Germinal center (tissue), 1 donor: ENCODE data around the gene ZNF438.

Experiments
- DNase-seq: peaks from one replicate; pipeline ENCODE4 v3.0.0; 2012; ENCODE audit warnings: mixed read lengths, low spot score

Gene ZNF438

DNA sequence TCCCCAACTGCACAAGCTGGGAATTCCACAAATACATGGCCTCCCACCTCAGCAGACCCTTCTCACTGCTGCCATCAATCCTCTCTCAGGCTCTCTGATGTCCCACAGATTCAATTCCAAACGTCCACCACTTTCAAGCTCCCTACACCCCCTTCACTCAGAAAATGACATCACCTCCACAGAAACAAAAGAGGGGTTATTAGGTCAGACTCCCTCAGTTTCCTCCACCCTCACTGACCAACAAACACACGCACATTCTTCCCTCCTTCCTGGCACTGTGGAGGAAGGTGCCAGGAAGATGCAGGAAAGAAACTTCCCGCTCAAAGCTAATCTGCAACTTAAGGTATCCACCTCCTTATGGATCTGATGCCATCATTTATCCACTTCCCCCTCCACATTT lies 18.3 kb downstream of the ZNF438 start:
- no peak for DNase-seq

DNA sequence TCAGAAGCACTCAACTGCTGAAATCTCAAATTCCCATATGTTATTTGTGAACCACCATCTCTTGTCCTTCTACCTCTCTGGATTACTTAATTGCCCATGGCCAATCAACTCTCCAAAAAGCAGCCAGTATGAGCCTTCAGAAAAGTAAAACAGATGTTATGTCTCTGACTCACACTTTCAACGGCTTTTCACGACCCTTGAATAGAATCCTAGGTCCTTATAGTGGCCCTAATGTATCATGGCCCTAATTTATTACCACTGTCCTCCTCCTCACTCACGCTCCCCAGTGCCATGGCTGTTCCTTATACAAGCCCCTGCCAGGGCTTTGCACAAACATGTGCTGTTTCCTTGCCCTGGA lies 20.0 kb downstream of the ZNF438 start:
- no peak for DNase-seq

DNA sequence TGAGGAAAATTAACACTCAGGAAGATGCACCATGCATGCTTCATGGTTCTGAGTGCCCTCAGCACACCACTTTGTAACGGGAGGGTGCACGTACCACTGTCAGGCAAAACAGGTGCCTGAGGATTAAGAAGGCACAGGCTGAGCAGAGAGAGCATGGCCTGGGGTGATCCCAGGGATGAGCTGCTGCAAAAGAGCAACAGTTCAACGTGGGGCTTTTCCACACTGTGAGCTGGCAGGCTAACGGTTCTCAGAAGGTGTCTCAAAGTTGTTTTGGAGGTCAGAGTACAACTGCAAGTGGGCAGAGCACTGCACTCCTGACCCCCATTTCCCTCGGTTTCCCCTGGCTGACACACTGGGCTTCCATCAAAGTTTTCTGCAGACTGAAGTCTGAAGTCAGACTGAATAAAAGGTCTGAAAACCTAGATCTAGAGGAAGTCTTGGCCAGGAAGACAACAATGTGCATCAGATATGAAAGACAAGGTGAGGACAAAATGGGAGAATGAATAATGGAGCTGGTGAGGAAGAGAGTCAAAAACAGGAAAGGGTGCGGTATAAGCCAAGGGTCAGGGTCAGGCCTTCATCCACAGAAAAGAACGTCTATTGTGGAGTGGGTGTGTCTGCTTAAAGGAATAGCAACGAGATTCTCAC lies 20.5 kb downstream of the ZNF438 start:
- no peak for DNase-seq

DNA sequence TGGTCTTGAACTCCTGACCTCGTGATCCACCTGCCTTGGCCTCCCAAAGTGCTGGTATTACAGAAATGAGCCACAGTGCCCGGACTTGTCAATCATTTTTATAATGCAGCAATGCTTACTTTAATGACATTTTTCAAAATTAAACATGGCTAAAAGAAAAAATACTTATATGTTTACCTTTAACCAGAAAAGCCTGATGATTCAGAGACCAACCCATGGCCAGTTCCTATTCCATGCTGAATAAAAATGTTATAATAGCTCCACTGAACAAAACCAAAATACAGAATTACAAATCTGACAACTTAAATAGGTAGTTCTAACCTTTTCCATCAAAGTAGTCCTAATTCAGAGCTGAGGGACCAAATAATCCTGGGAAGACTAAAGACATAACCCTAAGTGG lies 21.6 kb downstream of the ZNF438 start:
- DNase-seq = no peak

DNA sequence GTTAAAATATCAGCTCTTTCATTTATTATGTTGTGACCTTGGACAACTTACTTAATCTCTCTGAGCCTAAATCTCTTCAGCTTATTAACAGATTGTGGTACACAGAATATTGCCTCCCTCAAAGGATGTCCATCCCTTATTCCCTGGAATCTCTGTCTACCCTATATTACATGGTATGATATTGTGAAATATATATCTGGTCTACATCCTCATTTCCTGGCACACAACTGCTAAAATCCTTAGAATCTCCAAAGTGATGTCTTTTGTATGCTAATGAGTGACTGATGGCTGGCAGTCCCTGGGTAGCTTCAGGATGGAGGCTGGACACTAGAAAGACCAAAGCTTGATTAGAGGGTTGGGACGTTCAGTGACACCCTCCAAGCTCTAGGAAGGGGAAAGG lies 25.8 kb downstream of the ZNF438 start:
- no peak for DNase-seq

DNA sequence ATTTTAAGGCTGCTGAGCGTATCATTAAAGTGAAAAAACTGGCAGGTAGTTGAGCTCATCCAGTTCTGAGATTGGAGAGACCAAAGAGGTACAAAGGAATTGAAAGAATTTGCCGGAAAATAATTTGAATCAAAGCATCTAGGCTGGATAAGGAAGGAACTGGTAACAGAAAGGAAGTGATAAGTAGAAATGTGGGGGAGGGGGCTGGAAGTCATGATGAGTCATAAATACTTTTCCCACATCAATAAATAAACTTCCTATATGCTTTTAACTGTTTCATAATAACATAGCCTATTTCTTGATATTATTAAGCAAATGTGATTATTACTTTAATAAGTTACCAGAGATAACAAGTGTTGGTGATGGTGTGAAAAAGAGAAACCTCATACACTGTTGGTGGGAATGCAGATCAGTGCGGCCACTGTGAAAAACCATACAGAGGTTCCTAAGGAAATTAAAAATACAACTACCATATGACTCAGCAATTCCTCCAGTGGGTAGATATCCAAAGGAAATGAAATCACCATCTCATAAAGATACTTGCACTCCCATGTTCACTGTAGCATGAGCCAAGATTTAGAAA lies 27.0 kb downstream of the ZNF438 start:
- no peak for DNase-seq

DNA sequence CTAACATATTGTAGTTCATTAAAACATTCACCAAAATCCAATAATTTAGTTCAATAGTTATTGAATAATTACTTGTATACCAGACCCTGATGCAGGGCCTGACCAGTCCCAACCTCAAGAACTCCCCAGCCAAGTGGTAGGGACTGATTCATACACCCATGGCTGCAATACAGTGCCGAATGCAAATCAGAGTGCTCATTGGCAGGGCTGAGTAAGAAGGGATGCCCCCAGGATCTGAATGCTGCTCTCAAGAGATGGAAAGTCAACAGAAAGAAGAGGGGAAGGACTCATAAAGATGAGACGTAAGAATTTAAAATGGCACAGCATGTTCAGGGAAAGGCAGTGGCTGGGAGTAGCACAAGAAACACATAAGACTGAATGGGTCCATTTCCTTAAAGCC lies 29.9 kb downstream of the ZNF438 start:
- DNase-seq = no peak

DNA sequence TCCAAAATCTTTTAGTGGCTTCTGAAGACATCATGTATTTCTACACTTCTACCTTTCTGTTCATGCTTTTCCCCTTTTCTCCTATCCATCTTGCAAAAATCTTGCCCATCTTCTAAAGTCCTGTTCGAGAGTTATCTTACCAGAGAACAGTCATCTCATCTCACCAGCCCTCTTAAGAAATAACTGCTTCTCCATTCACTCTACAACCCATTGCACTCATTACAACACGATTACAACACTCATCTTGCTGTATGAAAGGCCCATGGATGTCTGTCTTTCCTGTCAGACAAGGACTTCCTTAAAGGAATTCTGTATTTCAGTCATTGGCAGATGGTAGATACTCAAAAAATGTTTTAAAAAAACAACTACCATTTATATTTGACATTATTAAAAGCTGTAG lies 30.8 kb downstream of the ZNF438 start:
- DNase-seq = no peak

DNA sequence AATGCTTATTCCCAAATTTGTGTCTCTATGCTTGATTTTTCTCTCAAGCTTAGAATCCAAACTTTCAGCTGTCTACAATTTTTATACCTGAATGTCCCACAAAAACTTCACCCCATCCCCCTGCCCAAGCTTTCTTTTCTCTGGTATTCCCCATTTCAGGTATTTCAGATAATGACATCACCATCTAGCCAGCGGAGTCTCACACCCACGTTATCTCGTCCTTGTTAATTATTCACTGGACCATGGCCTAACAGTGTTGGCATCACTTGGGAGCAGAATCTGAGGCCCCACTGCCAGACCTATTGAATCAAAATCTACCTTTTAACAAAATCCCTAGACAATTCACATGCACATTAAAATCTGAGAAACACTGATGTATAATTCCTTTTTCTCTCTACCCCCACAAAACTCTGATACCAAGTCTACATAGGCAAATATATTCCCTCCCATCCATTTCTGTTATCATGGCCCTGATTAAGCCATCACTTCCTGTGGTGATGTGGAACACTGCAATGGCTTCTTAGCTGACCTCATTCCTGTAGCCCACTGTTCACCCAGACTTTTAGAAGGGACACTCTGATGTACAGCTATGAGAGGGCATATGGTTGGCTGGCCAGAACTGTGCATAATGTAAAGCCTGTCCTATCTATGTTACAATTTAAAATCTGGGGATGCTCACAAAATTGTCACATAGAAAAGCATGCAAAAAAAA lies 31.4 kb downstream of the ZNF438 start:
- DNase-seq = no peak

DNA sequence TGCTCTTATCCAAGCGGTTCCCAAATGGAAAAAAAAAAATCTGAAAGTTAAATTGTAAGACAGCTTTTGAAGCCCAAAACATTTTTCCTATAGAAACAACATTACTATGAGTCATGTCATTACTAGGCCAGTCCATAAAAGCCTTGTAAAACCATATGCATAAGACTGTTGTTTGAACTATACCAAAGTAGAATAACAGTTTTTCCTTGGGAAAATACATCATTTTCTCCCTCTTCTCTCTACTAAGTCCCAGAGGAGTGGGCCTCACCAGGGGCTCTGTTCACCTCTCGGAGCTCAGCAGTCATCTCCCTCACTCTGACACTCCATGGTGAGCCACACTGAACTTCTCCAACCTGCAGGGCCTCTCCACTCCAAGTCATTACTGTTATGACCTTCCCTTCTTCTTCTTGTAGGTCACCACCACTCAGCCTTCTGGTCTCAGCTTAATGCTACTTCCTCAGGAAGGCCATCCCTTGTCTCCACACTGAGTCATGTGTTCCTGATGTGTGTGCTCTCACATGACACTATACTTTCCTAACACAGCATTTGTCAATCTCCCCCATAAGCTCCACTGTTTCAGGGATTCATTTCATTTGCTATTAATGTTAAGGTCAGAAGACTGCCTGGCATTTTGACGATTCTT lies 32.5 kb downstream of the ZNF438 start:
- no peak for DNase-seq

DNA sequence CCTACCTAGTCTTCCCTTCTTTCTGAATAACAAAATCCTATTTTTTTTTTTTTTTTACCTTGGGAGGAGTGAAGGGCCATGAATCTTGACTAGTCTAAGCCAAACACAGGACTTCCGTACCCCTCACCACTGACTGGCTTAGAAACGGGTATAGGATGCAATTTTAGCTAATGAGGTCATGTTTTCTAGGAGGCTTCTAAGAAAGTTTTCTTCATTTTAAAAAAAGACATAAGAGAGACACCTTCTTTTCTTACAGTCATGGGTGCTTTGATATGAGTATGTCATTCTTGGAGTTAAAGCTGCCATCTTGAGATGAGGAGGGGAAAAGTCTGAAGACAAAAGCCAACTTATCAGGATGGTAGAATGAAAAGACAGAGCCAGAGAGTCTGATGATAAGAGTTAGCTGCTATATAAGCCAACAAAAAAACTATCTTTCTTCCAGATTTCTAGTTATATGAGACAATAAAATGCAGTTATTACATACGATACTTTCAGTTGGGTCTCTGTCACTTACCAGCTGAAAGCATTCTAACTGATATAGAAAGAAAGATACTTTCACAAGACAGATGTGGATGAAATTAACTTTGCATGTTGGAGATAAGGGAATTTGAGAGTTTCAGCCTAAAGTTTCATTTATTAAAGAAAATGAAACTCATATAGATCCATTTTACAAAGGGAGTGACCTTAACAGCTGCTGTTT lies 34.0 kb downstream of the ZNF438 start:
- no peak for DNase-seq

DNA sequence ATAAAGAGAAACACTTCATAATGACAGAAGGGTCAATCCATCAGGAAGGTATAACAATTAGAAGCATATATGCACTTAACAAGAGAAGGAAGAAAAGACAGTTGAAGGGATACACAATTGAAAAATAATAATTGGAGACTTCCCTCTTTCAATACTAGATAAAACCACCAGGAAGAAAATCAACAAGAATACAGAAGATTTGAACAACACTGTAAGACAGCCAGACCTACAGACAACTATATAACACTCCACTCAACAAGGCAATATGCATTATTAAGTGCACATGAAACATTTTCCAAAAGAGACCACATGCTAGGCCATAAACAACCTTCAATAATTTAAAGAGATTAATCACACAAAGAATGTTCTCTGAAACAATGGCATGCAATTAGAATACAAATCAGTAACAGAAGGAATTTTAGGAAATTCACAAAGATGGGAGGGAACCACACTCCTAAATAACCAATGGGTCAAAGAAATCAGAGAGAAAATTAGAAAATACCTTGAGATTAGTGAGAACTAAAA lies 35.1 kb downstream of the ZNF438 start:
- no peak for DNase-seq

DNA sequence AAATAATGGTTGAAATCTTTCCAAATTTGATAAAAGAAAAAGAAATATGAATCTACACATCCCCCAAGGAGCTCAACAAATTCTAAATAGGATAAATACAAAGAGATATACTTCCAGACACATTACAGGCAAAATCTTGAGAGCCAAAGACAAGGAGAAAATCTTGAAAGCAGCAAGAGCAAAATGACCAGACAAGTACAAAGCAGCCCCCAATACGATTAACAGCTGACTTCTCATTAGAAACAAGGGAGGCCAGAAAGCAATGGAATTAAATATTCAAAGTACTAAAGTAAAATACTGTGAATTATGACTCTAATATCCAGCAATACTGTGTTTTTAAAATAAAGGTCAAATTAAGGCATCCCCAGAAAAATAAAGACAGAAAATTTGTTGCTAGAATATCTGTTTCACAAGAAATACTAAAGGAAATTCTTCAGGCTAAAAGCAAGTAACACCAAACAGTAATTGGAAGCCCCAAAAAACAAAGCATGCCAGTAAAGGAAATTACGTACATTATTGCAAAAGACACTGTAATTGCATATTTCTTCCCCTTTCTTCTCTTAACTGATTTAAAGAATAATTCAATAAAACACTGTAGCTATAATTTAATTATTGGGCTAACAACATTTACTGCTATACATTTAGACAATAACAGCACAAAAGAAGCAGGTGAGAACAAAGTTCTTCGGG lies 36.4 kb downstream of the ZNF438 start:
- DNase-seq = no peak

DNA sequence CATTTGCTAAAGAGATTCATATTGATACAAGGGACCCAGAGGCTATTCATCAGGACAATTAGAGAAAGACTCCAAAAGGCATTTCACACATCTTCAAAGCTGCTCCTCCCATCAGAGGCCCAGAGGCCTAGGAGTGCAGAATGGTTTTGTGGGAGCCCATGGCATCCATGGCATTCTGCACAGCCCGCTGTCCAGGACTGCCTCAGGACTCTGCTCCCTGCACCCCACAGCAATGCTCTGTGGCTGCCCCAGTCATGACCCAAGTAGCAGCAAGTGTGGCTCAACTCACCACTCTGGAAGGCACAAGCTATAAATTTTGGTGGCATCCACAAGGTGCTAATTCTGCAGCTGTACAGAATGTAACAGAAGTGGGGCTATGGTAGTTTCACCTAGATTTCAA lies 38.5 kb downstream of the ZNF438 start:
- no peak for DNase-seq

DNA sequence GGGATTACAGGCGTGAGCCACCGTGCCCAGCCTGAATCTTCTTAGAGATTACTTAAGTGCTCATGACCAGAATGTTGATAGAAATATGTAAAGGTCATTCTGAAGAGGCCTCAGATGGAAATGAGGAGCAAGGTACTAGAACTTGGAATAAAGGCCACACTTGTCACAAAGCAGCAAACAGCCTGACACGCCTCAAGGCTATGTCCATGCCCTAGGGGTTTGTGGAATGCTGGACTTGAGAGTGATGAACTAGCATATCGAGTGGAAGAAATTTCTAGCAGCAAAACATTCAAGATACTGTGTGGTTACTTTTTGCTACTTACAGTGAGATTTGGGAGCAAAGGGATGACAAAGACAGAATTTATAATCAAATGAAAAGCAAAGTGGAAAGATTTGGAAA lies 39.0 kb downstream of the ZNF438 start:
- no peak for DNase-seq

DNA sequence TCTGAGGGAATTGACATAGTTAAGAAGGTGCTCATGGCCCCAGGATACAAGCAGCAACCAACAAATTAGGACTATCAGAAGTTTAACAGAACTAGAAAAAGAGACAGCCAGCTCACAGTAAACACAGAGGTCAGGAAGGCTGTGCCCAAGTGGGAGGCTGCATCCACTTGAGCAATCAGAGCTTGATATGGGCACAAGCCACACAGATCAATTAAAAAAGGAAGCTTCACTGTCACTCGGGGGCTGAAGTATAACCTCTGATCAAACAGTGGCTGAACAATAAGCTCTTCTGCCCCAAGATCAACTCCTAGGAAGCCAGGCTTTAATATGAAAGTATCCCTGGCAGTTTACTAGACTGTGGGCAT lies 40.0 kb downstream of the ZNF438 start:
- DNase-seq = no peak

DNA sequence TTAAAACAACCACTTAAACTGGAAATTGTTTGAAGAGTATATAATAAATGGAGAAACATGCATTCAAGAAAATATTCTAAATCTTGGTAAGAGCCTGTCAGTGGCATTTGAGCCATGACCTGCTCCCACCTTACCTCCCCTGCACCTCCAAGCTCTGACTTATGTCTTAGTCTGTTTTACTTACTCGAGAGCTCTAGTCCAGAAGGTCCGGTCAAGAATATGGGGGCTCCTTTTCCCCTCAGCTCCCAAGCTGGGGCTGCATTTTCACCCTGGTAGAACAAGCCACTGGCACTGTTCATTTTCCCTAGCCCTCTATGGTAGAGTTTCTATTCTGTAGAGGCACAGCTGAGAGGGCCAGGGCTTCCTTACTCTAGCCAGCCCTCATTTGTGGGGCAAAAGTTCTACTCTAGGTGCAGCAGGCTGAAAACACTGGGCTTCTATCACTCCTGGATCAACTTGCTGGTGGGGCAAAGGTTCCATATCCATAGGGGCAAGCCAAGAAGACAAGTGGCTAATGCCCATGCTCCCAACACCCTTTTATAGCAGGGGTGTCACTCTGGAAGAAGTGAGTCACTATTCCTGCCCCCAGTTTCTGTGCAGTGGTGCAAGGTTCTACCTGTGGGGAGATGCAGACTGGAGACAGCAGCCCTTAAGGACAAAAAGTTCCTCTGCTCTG lies 40.6 kb downstream of the ZNF438 start:
- DNase-seq = no peak

DNA sequence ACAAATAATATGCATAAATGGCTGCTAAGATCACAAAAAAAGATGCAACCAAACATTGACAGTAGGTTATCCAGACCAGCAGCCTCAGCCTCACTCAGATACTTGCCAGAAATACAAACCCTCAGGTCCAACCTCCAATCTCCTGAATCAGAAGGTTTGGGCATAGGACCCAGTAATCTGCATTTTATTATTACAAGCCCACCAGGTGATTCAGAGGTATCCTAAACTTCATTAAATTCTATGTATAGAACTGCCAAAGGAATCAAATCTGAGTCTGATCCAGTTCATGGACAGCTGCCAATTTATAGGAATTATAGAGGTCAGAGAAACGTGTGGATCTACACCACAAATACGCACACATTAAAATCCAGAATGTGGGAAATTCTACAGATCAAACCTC lies 41.3 kb downstream of the ZNF438 start:
- no peak for DNase-seq

DNA sequence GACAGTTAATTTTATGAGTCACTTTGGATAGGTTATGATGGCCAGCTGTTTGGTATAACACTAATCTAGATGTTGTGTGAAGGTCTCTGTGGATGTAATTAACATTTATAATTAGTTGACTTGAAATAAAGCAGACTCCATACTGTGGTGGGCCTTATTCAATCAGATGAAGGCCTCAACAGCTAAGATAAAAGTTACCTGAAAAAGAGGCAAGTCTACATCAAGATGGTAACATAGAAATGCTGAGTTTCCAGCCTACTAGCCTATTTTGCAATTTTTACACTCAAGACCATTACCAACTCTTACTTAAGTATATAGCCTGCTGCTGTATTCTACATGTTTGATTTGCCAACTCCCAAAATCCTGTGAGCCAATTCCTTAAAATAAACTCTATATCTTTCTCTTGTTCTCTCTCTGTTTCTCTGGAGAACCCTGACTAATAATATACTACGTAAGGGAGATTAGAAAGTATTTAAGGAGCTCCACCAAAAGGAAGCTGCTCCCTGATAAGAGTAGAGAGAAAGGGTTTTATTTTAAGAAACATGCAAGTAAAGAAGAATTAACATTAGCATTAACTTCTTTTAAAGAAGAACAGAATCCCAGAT lies 42.7 kb downstream of the ZNF438 start:
- no peak for DNase-seq

DNA sequence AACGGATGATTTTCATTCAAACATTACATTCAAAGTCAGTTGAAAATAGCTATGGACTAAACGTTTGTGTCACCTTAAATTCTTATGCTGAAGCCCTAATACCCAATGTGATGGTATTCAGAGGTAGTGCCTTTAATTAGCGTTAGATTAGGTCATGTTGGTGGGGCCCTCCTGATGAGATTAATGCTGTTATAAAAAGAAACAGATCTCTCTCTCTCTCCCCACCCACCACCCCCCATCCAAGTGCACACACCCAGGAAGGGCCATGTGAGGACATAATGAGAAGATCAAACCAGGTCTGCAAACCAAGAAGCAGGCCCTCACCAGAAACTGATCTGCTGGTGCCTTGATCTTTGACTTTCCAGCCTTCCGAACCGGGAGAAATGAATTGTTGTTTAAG lies 44.2 kb downstream of the ZNF438 start:
- no peak for DNase-seq

DNA sequence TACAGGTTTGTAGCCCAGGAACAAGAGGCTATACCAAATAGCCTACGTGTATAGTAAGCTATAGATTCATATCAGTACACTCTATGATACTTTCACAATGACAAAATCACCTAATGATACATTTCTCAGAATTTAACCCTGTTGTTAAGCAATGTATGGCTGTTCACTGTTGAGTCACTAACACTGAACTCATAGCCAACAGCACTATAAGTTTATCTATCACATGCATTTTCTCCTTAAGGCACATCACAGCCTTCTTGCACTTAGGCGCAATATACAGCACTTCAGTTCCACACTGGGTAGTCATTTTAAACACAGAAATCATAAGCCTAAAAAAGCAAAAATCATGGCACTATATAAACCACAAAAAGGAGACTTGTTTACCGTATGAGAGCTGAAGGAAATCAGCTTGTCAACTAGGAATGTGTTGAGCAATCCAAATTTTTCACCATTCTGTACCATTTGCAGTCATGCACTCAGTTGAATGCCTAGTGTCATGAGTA lies 45.6 kb downstream of the ZNF438 start:
- DNase-seq = no peak
